ENCODE data around the gene PHKG2.

PHKG2 gene

GRCh38 chr16:30757316-30757715 lies 9.1 kb downstream of the PHKG2 start:
- no peak overlapping the region for H3K4me3 ChIP-seq (ENCODE audit: low read length)
- no peak for DNase-seq (ENCODE audit: low read depth)
- no peak for TF ChIP-seq CTCF (conservative IDR thresholded peaks at IDR 0.05; ENCODE audit: low read length)

- no peak for DNase-seq (ENCODE audit: low read depth)
- no peak overlapping the region for H3K4me3 ChIP-seq (ENCODE audit: low read length)
- no peak for TF ChIP-seq CTCF (conservative IDR thresholded peaks at IDR 0.05; ENCODE audit: low read length)
These were observed 10.8 kb downstream of the PHKG2 start for GRCh38 chr16:30758988-30759491.

GRCh38 chr16:30760001-30760559 lies 11.9 kb downstream of the PHKG2 start:
- TF ChIP-seq CTCF (conservative IDR thresholded peaks at IDR 0.05; ENCODE audit: low read length): no peak
- H3K4me3 ChIP-seq (ENCODE audit: low read length): no peak overlapping the region
- no peak for DNase-seq (ENCODE audit: low read depth)

- TF ChIP-seq CTCF (conservative IDR thresholded peaks at IDR 0.05; ENCODE audit: low read length): no peak
- H3K4me3 ChIP-seq (ENCODE audit: low read length): peak overlapping the region; percentile 95
- DNase-seq (ENCODE audit: low read depth): no peak
These were observed 12.6 kb downstream of the PHKG2 start for GRCh38 chr16:30760577-30761426.

GRCh38 chr16:30761427-30761927 lies 13.3 kb downstream of the PHKG2 start:
- TF ChIP-seq CTCF (conservative IDR thresholded peaks at IDR 0.05; ENCODE audit: low read length): no peak

GRCh38 chr16:30761928-30762902 lies 14.0 kb downstream of the PHKG2 start, which contains the start of the genes CFAP119 and RNF40:
TSS of gene CFAP119 (minus strand) at chr16:30762062. CDS start at chr16:30761748, 314 bp downstream.
TSS of gene RNF40 (plus strand) at chr16:30762322. CDS start at chr16:30762546, 224 bp downstream.
- DNase-seq (ENCODE audit: low read depth): peak; percentile 97
- no peak; the same call in 1 of the 2 replicates for TF ChIP-seq CTCF (conservative IDR thresholded peaks at IDR 0.05; ENCODE audit: low read length)
- H3K4me3 ChIP-seq (ENCODE audit: low read length): peak within 1 kb of the TSS; percentile 95

More at GRCh38 chr16:30761427-30761927, 13.3 kb downstream of the PHKG2 start:
- H3K4me3 ChIP-seq (ENCODE audit: low read length): peak overlapping the region; percentile 95
- DNase-seq (ENCODE audit: low read depth): no peak

Measured in AG10803 (cell line).